ENCODE measurements around the gene CRIP2.
A peak's percentile ranks its signal among the peaks of the same experiment; 100 is the strongest.

The CRIP2 gene

GRCh38 chr14:105486974-105487448, 12.4 kb downstream of the CRIP2 start:
- peak overlapping the region; percentile 58 to 63 for H3K4me3 ChIP-seq (ENCODE audit: low read depth in 1 of 2, low read length in 1 of 2)
- no peak overlapping the region for H3K27ac ChIP-seq
- no peaks in the 10 kb centered on the region for H3K9me3 ChIP-seq
- H3K27me3 ChIP-seq: peaks cover 70% of the 10 kb centered on the region
- no peaks in the 10 kb centered on the region for H3K36me3 ChIP-seq
- H3K4me1 ChIP-seq (ENCODE audit: control insufficient read depth in 1 of 2, insufficient read depth in 1 of 2, low read depth in 1 of 2, low read length in 1 of 2): peaks cover 35 to 50% of the 10 kb centered on the region in 2 experiments
- TF ChIP-seq CTCF (IDR thresholded peaks at IDR 0.05): no peak

- Histone ChIP-seq H3K4me1 (ENCODE audit: control insufficient read depth in 1 of 2, insufficient read depth in 1 of 2, low read depth in 1 of 2, low read length in 1 of 2) (peaks cover 32 to 47% of the 10 kb centered on the region in 2 experiments), H3K9me3 (no peaks in the 10 kb centered on the region), H3K4me3 (ENCODE audit: low read depth in 1 of 2, low read length in 1 of 2) (peak overlapping the region; percentile 58 to 63), H3K27me3 (peaks cover 65% of the 10 kb centered on the region), H3K36me3 (no peaks in the 10 kb centered on the region), H3K27ac (peak overlapping the region; percentile 5)
- TF ChIP-seq CTCF (IDR thresholded peaks at IDR 0.05): no peak
Observed at GRCh38 chr14:105487449-105487985, 12.9 kb downstream of the CRIP2 start.

- peak overlapping the region; percentile 58 to 63 for H3K4me3 ChIP-seq (ENCODE audit: low read depth in 1 of 2, low read length in 1 of 2)
- H3K27ac ChIP-seq: peak overlapping the region; percentile 5
- TF ChIP-seq CTCF (IDR thresholded peaks at IDR 0.05): no peak
- H3K27me3 ChIP-seq: peaks cover 58% of the 10 kb centered on the region
- no peaks in the 10 kb centered on the region for H3K36me3 ChIP-seq
- H3K4me1 ChIP-seq (ENCODE audit: control insufficient read depth in 1 of 2, insufficient read depth in 1 of 2, low read depth in 1 of 2, low read length in 1 of 2): peaks cover 32 to 47% of the 10 kb centered on the region in 2 experiments
- no peaks in the 10 kb centered on the region for H3K9me3 ChIP-seq
Observed at GRCh38 chr14:105487986-105488777, 13.6 kb downstream of the CRIP2 start.

GRCh38 chr14:105488781-105489541, 14.3 kb downstream of the CRIP2 start:
- peak overlapping the region; percentile 81 to 97 for H3K4me3 ChIP-seq (ENCODE audit: low read depth in 1 of 2, low read length in 1 of 2)
- peaks cover 32 to 47% of the 10 kb centered on the region in 2 experiments for H3K4me1 ChIP-seq (ENCODE audit: control insufficient read depth in 1 of 2, insufficient read depth in 1 of 2, low read depth in 1 of 2, low read length in 1 of 2)
- H3K36me3 ChIP-seq: no peaks in the 10 kb centered on the region
- peaks cover 50% of the 10 kb centered on the region for H3K27me3 ChIP-seq
- peak overlapping the region; percentile 96 for H3K27ac ChIP-seq
- no peaks in the 10 kb centered on the region for H3K9me3 ChIP-seq
- no peak for TF ChIP-seq CTCF (IDR thresholded peaks at IDR 0.05)

GRCh38 chr14:105489542-105490266, 15.1 kb downstream of the CRIP2 start:
- H3K4me3 ChIP-seq (ENCODE audit: low read depth in 1 of 2, low read length in 1 of 2): peak overlapping the region; percentile 81 to 97
- no peaks in the 10 kb centered on the region for H3K9me3 ChIP-seq
- H3K4me1 ChIP-seq (ENCODE audit: control insufficient read depth in 1 of 2, insufficient read depth in 1 of 2, low read depth in 1 of 2, low read length in 1 of 2): peaks cover 32 to 47% of the 10 kb centered on the region in 2 experiments
- peak overlapping the region; percentile 96 for H3K27ac ChIP-seq
- H3K27me3 ChIP-seq: peaks cover 43% of the 10 kb centered on the region
- no peaks in the 10 kb centered on the region for H3K36me3 ChIP-seq
- TF ChIP-seq CTCF (IDR thresholded peaks at IDR 0.05): peak; percentile 46
